HEK293 (cell line): ENCODE measurements around the gene PLEKHA6.
A peak's percentile ranks its signal among the peaks of the same experiment; 100 is the strongest.

Source experiments
- GLI2 ChIP-seq: fragments of 450-650 bp; formaldehyde crosslinking; IDR thresholded peaks from 2 replicates; pipeline ENCODE4; 2017; ENCODE audit warnings: missing biosample characterization, missing genetic modification characterization, low read depth, borderline replicate concordance
- MEIS1 ChIP-seq: sonication (generic); formaldehyde crosslinking; IDR thresholded peaks from 2 replicates; pipeline ENCODE4 v1.8.1; 2022; ENCODE audit warnings: missing genetic modification reagents, mild to moderate bottlenecking, borderline replicate concordance
- MZF1 ChIP-seq: fragments of 450-650 bp; formaldehyde crosslinking; IDR thresholded peaks from 2 replicates; pipeline ENCODE4 v1.5.1; 2017; ENCODE audit warnings: missing biosample characterization, missing genetic modification characterization, borderline replicate concordance
- RBAK ChIP-seq: fragments of 450-650 bp; formaldehyde crosslinking; IDR thresholded peaks from 2 replicates; pipeline ENCODE4 v1.5.1; 2016; ENCODE audit warnings: missing biosample characterization, missing genetic modification characterization
- SCRT2 ChIP-seq: fragments of 450-650 bp; formaldehyde crosslinking; IDR thresholded peaks from 2 replicates; pipeline ENCODE4 v1.5.1; 2016; ENCODE audit warnings: missing biosample characterization, missing genetic modification characterization
- SP3 ChIP-seq: fragments of 450-650 bp; formaldehyde crosslinking; IDR thresholded peaks from 2 replicates; pipeline ENCODE4 v1.5.1; 2016; ENCODE audit warnings: missing biosample characterization, missing genetic modification characterization
- TCF7L2 ChIP-seq: IDR thresholded peaks from 2 replicates; pipeline ENCODE4 v1.6.1; 2011; ENCODE audit warnings: low read depth, mild to moderate bottlenecking, inconsistent platforms, low read length, moderate library complexity, borderline replicate concordance
- ZBTB20 ChIP-seq: fragments of 450-650 bp; formaldehyde crosslinking; IDR thresholded peaks from 2 replicates; pipeline ENCODE4 v1.5.1; 2016; ENCODE audit warnings: missing biosample characterization, missing genetic modification characterization
- ZFP41 ChIP-seq: fragments of 450-650 bp; formaldehyde crosslinking; IDR thresholded peaks from 2 replicates; pipeline ENCODE4 v1.5.1; 2016; ENCODE audit warnings: missing biosample characterization, missing genetic modification characterization, borderline replicate concordance
- ZNF423 ChIP-seq: fragments of 450-650 bp; formaldehyde crosslinking; IDR thresholded peaks from 2 replicates; pipeline ENCODE4 v1.5.1; 2016; ENCODE audit warnings: missing biosample characterization, missing genetic modification characterization
- ZNF529 ChIP-seq: fragments of 450-650 bp; formaldehyde crosslinking; IDR thresholded peaks from 2 replicates; pipeline ENCODE4 v1.5.1; 2017; ENCODE audit warnings: missing genetic modification characterization, missing biosample characterization; ENCODE audit not compliant: insufficient replicate concordance
- ZNF530 ChIP-seq: fragments of 450-650 bp; formaldehyde crosslinking; IDR thresholded peaks from 2 replicates; pipeline ENCODE4 v1.5.1; 2016; ENCODE audit warnings: low read depth, missing biosample characterization, missing genetic modification characterization
- ZNF626 ChIP-seq: fragments of 450-650 bp; sonication (Bioruptor Pico); formaldehyde crosslinking; IDR thresholded peaks from 2 replicates; pipeline ENCODE4 v1.5.1; 2018; ENCODE audit warnings: missing biosample characterization, missing genetic modification characterization, inconsistent platforms
- ZNF654 ChIP-seq: fragments of 450-650 bp; formaldehyde crosslinking; IDR thresholded peaks from 2 replicates; pipeline ENCODE4 v1.5.1; 2016; ENCODE audit warnings: low read depth, missing biosample characterization, missing genetic modification characterization
- TF ChIP-seq, protein P1 (sequence below): fragments of 450-650 bp; formaldehyde crosslinking; IDR thresholded peaks from 2 replicates; pipeline ENCODE4 v1.5.1; 2016; ENCODE audit warnings: missing biosample characterization, missing genetic modification characterization, borderline replicate concordance
- TF ChIP-seq, protein P2 (sequence below): fragments of 450-650 bp; formaldehyde crosslinking; IDR thresholded peaks from 2 replicates; pipeline ENCODE4 v1.5.1; 2016; ENCODE audit warnings: missing biosample characterization, missing genetic modification characterization
- TF ChIP-seq, protein P3 (sequence below): fragments of 450-650 bp; formaldehyde crosslinking; IDR thresholded peaks from 2 replicates; pipeline ENCODE4 v1.5.1; 2016; ENCODE audit warnings: missing biosample characterization, missing genetic modification characterization, low read depth
- TF ChIP-seq, protein P4 (sequence below): fragments of 450-650 bp; formaldehyde crosslinking; optimal IDR thresholded peaks from 2 replicates; pipeline ENCODE3; 2016; ENCODE audit warnings: missing biosample characterization, mild to moderate bottlenecking, missing genetic modification characterization
- TF ChIP-seq, protein P5 (sequence below): fragments of 450-650 bp; IDR thresholded peaks from 2 replicates; pipeline ENCODE4 v1.5.1; 2018; ENCODE audit warnings: missing biosample characterization, mild to moderate bottlenecking, missing genetic modification characterization
- TF ChIP-seq, protein P6 (sequence below): fragments of 450-650 bp; formaldehyde crosslinking; IDR thresholded peaks from 2 replicates; pipeline ENCODE4 v1.5.1; 2016; ENCODE audit warnings: missing biosample characterization, missing genetic modification characterization

The PLEKHA6 gene

DNA sequence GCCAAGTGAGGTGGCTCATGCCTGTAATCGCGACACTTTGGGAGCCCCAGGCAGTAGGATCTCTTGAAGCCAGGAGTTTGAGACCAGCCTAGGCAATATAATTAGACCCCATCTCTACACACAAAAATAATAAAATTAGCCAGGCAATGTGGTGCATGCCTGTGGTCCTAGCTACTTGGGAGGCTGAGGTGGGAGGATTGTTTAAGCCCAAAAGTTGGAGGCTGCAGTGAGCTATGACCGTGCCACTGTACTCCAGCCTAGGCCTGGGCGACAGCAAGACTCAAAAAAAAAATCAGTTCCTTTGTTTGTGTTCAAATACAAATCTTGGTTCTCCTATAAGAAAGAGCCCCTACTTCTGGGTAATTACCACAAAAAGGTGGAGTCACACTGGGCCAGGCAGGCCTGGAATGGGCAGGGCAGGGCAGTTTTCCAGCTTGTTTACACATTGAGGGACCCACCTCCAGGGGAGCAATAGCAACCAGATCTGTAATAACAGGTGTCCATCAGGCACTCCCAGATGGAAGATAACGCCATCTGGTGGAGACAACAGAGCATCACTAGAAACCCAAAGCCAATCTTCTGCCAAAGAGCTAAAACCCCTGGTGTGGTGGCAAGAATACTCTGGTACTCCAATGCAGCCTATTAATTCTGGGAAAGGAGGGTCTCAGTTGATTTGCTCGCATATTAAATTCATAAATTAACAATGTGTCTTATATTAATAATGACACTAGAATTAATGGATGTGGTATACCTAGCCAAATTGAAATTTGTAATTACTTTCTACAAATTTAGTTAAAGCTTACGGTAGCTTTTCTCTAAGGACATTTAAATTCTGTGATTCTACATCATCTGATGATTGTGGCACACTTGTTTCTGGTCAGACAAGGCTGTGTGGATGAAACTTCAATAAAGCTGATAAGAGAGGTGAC lies 38.7 kb upstream of the PLEKHA6 start (continued):
- TF ChIP-seq, protein P1, sequence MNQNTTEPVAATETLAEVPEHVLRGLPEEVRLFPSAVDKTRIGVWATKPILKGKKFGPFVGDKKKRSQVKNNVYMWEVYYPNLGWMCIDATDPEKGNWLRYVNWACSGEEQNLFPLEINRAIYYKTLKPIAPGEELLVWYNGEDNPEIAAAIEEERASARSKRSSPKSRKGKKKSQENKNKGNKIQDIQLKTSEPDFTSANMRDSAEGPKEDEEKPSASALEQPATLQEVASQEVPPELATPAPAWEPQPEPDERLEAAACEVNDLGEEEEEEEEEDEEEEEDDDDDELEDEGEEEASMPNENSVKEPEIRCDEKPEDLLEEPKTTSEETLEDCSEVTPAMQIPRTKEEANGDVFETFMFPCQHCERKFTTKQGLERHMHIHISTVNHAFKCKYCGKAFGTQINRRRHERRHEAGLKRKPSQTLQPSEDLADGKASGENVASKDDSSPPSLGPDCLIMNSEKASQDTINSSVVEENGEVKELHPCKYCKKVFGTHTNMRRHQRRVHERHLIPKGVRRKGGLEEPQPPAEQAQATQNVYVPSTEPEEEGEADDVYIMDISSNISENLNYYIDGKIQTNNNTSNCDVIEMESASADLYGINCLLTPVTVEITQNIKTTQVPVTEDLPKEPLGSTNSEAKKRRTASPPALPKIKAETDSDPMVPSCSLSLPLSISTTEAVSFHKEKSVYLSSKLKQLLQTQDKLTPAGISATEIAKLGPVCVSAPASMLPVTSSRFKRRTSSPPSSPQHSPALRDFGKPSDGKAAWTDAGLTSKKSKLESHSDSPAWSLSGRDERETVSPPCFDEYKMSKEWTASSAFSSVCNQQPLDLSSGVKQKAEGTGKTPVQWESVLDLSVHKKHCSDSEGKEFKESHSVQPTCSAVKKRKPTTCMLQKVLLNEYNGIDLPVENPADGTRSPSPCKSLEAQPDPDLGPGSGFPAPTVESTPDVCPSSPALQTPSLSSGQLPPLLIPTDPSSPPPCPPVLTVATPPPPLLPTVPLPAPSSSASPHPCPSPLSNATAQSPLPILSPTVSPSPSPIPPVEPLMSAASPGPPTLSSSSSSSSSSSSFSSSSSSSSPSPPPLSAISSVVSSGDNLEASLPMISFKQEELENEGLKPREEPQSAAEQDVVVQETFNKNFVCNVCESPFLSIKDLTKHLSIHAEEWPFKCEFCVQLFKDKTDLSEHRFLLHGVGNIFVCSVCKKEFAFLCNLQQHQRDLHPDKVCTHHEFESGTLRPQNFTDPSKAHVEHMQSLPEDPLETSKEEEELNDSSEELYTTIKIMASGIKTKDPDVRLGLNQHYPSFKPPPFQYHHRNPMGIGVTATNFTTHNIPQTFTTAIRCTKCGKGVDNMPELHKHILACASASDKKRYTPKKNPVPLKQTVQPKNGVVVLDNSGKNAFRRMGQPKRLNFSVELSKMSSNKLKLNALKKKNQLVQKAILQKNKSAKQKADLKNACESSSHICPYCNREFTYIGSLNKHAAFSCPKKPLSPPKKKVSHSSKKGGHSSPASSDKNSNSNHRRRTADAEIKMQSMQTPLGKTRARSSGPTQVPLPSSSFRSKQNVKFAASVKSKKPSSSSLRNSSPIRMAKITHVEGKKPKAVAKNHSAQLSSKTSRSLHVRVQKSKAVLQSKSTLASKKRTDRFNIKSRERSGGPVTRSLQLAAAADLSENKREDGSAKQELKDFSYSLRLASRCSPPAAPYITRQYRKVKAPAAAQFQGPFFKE (tag by site-specific recombination), result no peak
- no peak for TF ChIP-seq ZNF423 (tag by site-specific recombination)
- no peak for TF ChIP-seq ZFP41 (tag by site-specific recombination)
- TF ChIP-seq MEIS1 (CRISPR knock-in tag), result no peak
- no peak for TF ChIP-seq ZNF529
- TF ChIP-seq, protein P2, sequence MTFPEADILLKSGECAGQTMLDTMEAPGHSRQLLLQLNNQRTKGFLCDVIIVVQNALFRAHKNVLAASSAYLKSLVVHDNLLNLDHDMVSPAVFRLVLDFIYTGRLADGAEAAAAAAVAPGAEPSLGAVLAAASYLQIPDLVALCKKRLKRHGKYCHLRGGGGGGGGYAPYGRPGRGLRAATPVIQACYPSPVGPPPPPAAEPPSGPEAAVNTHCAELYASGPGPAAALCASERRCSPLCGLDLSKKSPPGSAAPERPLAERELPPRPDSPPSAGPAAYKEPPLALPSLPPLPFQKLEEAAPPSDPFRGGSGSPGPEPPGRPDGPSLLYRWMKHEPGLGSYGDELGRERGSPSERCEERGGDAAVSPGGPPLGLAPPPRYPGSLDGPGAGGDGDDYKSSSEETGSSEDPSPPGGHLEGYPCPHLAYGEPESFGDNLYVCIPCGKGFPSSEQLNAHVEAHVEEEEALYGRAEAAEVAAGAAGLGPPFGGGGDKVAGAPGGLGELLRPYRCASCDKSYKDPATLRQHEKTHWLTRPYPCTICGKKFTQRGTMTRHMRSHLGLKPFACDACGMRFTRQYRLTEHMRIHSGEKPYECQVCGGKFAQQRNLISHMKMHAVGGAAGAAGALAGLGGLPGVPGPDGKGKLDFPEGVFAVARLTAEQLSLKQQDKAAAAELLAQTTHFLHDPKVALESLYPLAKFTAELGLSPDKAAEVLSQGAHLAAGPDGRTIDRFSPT (tag by site-specific recombination), result no peak
- peak; percentile 68 for TF ChIP-seq ZNF654
- TF ChIP-seq, protein P3, sequence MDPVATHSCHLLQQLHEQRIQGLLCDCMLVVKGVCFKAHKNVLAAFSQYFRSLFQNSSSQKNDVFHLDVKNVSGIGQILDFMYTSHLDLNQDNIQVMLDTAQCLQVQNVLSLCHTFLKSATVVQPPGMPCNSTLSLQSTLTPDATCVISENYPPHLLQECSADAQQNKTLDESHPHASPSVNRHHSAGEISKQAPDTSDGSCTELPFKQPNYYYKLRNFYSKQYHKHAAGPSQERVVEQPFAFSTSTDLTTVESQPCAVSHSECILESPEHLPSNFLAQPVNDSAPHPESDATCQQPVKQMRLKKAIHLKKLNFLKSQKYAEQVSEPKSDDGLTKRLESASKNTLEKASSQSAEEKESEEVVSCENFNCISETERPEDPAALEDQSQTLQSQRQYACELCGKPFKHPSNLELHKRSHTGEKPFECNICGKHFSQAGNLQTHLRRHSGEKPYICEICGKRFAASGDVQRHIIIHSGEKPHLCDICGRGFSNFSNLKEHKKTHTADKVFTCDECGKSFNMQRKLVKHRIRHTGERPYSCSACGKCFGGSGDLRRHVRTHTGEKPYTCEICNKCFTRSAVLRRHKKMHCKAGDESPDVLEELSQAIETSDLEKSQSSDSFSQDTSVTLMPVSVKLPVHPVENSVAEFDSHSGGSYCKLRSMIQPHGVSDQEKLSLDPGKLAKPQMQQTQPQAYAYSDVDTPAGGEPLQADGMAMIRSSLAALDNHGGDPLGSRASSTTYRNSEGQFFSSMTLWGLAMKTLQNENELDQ (tag by site-specific recombination), result no peak
- TF ChIP-seq GLI2, result no peak
- TF ChIP-seq SCRT2 (tag by site-specific recombination), result peak; percentile 99
- TF ChIP-seq, protein P4, sequence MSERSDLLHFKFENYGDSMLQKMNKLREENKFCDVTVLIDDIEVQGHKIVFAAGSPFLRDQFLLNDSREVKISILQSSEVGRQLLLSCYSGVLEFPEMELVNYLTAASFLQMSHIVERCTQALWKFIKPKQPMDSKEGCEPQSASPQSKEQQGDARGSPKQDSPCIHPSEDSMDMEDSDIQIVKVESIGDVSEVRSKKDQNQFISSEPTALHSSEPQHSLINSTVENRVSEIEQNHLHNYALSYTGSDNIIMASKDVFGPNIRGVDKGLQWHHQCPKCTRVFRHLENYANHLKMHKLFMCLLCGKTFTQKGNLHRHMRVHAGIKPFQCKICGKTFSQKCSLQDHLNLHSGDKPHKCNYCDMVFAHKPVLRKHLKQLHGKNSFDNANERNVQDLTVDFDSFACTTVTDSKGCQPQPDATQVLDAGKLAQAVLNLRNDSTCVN, result no peak
- no peak for TF ChIP-seq ZNF530 (tag by site-specific recombination)
- TF ChIP-seq RBAK (tag by site-specific recombination), result no peak
- TF ChIP-seq MZF1 (tag by site-specific recombination), result no peak
- TF ChIP-seq, protein P5, sequence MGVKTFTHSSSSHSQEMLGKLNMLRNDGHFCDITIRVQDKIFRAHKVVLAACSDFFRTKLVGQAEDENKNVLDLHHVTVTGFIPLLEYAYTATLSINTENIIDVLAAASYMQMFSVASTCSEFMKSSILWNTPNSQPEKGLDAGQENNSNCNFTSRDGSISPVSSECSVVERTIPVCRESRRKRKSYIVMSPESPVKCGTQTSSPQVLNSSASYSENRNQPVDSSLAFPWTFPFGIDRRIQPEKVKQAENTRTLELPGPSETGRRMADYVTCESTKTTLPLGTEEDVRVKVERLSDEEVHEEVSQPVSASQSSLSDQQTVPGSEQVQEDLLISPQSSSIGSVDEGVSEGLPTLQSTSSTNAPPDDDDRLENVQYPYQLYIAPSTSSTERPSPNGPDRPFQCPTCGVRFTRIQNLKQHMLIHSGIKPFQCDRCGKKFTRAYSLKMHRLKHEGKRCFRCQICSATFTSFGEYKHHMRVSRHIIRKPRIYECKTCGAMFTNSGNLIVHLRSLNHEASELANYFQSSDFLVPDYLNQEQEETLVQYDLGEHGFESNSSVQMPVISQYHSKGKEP, result no peak
- TF ChIP-seq ZNF626, result no peak
- TF ChIP-seq TCF7L2, result no peak
- no peak for TF ChIP-seq SP3 (tag by site-specific recombination)
- no peak for TF ChIP-seq ZBTB20 (tag by site-specific recombination)
- TF ChIP-seq, protein P6, sequence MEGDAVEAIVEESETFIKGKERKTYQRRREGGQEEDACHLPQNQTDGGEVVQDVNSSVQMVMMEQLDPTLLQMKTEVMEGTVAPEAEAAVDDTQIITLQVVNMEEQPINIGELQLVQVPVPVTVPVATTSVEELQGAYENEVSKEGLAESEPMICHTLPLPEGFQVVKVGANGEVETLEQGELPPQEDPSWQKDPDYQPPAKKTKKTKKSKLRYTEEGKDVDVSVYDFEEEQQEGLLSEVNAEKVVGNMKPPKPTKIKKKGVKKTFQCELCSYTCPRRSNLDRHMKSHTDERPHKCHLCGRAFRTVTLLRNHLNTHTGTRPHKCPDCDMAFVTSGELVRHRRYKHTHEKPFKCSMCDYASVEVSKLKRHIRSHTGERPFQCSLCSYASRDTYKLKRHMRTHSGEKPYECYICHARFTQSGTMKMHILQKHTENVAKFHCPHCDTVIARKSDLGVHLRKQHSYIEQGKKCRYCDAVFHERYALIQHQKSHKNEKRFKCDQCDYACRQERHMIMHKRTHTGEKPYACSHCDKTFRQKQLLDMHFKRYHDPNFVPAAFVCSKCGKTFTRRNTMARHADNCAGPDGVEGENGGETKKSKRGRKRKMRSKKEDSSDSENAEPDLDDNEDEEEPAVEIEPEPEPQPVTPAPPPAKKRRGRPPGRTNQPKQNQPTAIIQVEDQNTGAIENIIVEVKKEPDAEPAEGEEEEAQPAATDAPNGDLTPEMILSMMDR (tag by site-specific recombination), result peak; percentile 90
